Endothelial cell of umbilical vein (primary cell): Measurements from ENCODE around the gene MIEF1. TPM values are rescaled to one million over a fixed set of nuclear protein-coding genes. Genes with fewer than 3 reads are reported as not detected.
A peak's percentile ranks its signal among the peaks of the same experiment; 100 is the strongest.

ENCODE experiments used
- BruUV-seq: library from RNA; stranded (reverse); fragments of 400-500 nt; replicated peaks from 2 replicates; lab custom pipeline; 2021; lab: Mats Ljungman, UMichigan
- CTCF ChIA-PET: fragments of 300-600, 350-600 bp; sonication (Branson Sonifier 250); formaldehyde crosslinking; loops from one replicate; lab custom pipeline; 2021; ENCODE audit warnings: antibody characterized with exemption, inconsistent platforms; lab: Charles Lee
- POLR2A ChIA-PET: fragments of 300-600, 350-600 bp; sonication (Branson Sonifier 250); formaldehyde crosslinking; loops from one replicate; lab custom pipeline; 2021; ENCODE audit warnings: antibody characterized with exemption, inconsistent platforms; lab: Charles Lee
- DNase-seq: peaks from one replicate; pipeline ENCODE4 v3.0.0-alpha.2; 2011; ENCODE audit warnings: low read depth, low spot score
- FAIRE-seq: peaks from 2 replicates; lab custom pipeline; 2011; peaks lifted over from hg19 to GRCh38; lab: Jason Lieb, UNC
- H2AFZ ChIP-seq: 2 replicates; pipeline ENCODE4 v1.6.0; 2012; ENCODE audit warnings: low read depth, low read length, control low read depth, inconsistent platforms
- H3K27ac ChIP-seq: 2 replicates; pipeline ENCODE4 v1.5.1; 2011; ENCODE audit warnings: low read depth, mild to moderate bottlenecking, control low read depth, low read length, moderate library complexity; ENCODE audit not compliant: insufficient read depth
- H3K27me3 ChIP-seq, 2 experiments: 2 replicates each; pipeline versions ENCODE4 v1.6.0 to v1.6.1; 2011; ENCODE audit warnings: low read length in 2 of 2, mixed read lengths in 1 of 2; ENCODE audit not compliant: control insufficient read depth in 2 of 2, insufficient read depth in 2 of 2
- H3K36me3 ChIP-seq, 2 experiments: 2 replicates in 1 of 2; 3 replicates in 1 of 2; pipeline ENCODE4 v1.5.1; 2011; ENCODE audit warnings: low read length in 2 of 2, mild to moderate bottlenecking in 1 of 2, moderate library complexity in 1 of 2; ENCODE audit not compliant: control insufficient read depth in 2 of 2, insufficient read depth in 2 of 2; ENCODE audit errors: extremely low read depth in 1 of 2
- H3K4me1 ChIP-seq: 3 replicates; pipeline ENCODE4 v1.5.1; 2011; ENCODE audit warnings: mild to moderate bottlenecking, low read length; ENCODE audit not compliant: control insufficient read depth, insufficient read depth; ENCODE audit errors: extremely low read depth
- H3K4me2 ChIP-seq: 2 replicates; pipeline ENCODE4 v1.6.1; 2011; ENCODE audit warnings: low read length, control low read depth, mixed read lengths; ENCODE audit not compliant: insufficient read depth
- H3K4me3 ChIP-seq, 3 experiments: fragments of 200-600 bp in 1 of 3; sonication (generic), shearing (Covaris generic) in 1 of 3; replicated peaks in 1 of 3; 2 replicates each; pipeline ENCODE4 v1.5.1; 2011 to 2016; ENCODE audit warnings: control low read depth in 3 of 3, low read length in 3 of 3, mild to moderate bottlenecking in 2 of 3, inconsistent platforms in 1 of 3, low read depth in 1 of 3, moderate library complexity in 1 of 3; ENCODE audit not compliant: insufficient read depth in 1 of 3
- H3K79me2 ChIP-seq: 2 replicates; pipeline ENCODE4 v1.6.0; 2012; ENCODE audit warnings: low read length, inconsistent platforms; ENCODE audit not compliant: control insufficient read depth, insufficient read depth
- H3K9ac ChIP-seq: replicated peaks from 2 replicates; pipeline ENCODE3; 2011; ENCODE audit warnings: low read length, control low read depth; ENCODE audit not compliant: insufficient read depth; ENCODE audit errors: extremely low read depth
- H3K9me1 ChIP-seq: replicated peaks from 3 replicates; pipeline ENCODE4 v1.6.0; 2011; ENCODE audit warnings: mild to moderate bottlenecking, low read length; ENCODE audit not compliant: control insufficient read depth, insufficient read depth; ENCODE audit errors: extremely low read depth
- H3K9me3 ChIP-seq: replicated peaks from 2 replicates; pipeline ENCODE4 v1.5.1; 2012; ENCODE audit warnings: low read length, inconsistent platforms; ENCODE audit not compliant: control insufficient read depth, insufficient read depth
- H4K20me1 ChIP-seq: replicated peaks from 2 replicates; pipeline ENCODE3; 2011; ENCODE audit warnings: mild to moderate bottlenecking, low read length; ENCODE audit not compliant: control insufficient read depth, insufficient read depth; ENCODE audit errors: extremely low read depth
- EZH2 ChIP-seq: IDR thresholded peaks from 2 replicates; pipeline ENCODE4 v1.6.1; 2012; ENCODE audit warnings: borderline replicate concordance, low read depth, mild to moderate bottlenecking, moderate library complexity, low read length, inconsistent platforms; ENCODE audit not compliant: severe bottlenecking
- FOS ChIP-seq: IDR thresholded peaks from 2 replicates; pipeline ENCODE4 v1.6.1; 2011; ENCODE audit warnings: mild to moderate bottlenecking, low read length, moderate library complexity, borderline replicate concordance; ENCODE audit not compliant: insufficient read depth
- MAX ChIP-seq: IDR thresholded peaks from 2 replicates; pipeline ENCODE4 v1.6.1; 2011; ENCODE audit not compliant: insufficient read depth, insufficient read length
- MYC ChIP-seq: IDR thresholded peaks from one replicate; pipeline ENCODE4 v1.6.1; 2011; ENCODE audit warnings: mild to moderate bottlenecking, low read depth, low read length
- POLR2A ChIP-seq: IDR thresholded peaks from 2 replicates; pipeline ENCODE4 v1.6.1; 2012; ENCODE audit warnings: low read depth, mild to moderate bottlenecking, control low read depth, low read length
- POLR2AphosphoS5 ChIP-seq: IDR thresholded peaks from 2 replicates; pipeline ENCODE4 v1.6.1; 2012; ENCODE audit warnings: low read depth, mild to moderate bottlenecking, control low read depth, low read length, moderate library complexity; ENCODE audit not compliant: insufficient read depth
- dilution Hi-C: fragments of 300-500 bp; cut with MboI; formaldehyde crosslinking; loops from one replicate; pipeline ENCODE4 v1.15.0; 2019; ENCODE audit warnings: low sequenced_read_pairs; ENCODE audit not compliant: extremely low pct_ligation_motif_present
- intact Hi-C: fragments of 100-400 bp; cut with micrococcal nuclease; formaldehyde crosslinking; loops from one replicate; pipeline ENCODE4 v1.10.0; 2022
- polyA plus RNA-seq, 4 experiments: library from polyadenylated mRNA; depleted of rRNA in 3 of 4; stranded (reverse) in 3 of 4; unstranded in 1 of 4; fragments of >200 nt; gene quantifications; 2 replicates each; pipeline versions ENCODE4 v1.2.1 to v1.2.3, GENCODE V29; 2011 to 2012; ENCODE audit warnings: missing spikeins in 1 of 4
- total RNA-seq: library from RNA; stranded (reverse); gene quantifications from 2 replicates; pipeline ENCODE4 v1.2.3, GENCODE V29; 2021

The MIEF1 gene
- total and polyA plus RNA-seq, 2 donors (not counting 3 experiments of a cell fraction or from before 2014, with no cell fraction given), result 14.2 to 31.1 TPM

- ChIA-PET POLR2A (no interaction called here), CTCF (interaction anchor here (2.2 to 5.5 kb wide), 2 partner anchors 250 to 466 kb away, joined by 17 to 52 read pairs; no protein-coding TSS in a partner anchor)
- Histone ChIP-seq H3K36me3 (no peaks in the 10 kb centered on the region), H3K9me1 (no peaks in the 10 kb centered on the region), H3K9me3 (no peaks in the 10 kb centered on the region), H3K27me3 (peaks cover 31 to 33% of the 10 kb centered on the region in 2 experiments), H2AFZ (no peak overlapping the region), H3K4me1 (no peaks in the 10 kb centered on the region), H3K9ac (no peak overlapping the region), H3K79me2 (no peaks in the 10 kb centered on the region), H4K20me1 (no peaks in the 10 kb centered on the region), H3K27ac (no peak overlapping the region), H3K4me3 (no peak overlapping the region), H3K4me2 (no peak overlapping the region)
- intact Hi-C loops (no loop called here), dilution Hi-C loops (loop anchor here (25.0 kb wide), 1 partner anchor 454 kb away; no protein-coding TSS in a partner anchor)
- DNase-seq (no peak), FAIRE-seq (no peak)
- no TSS peak for BruUV-seq
- TF ChIP-seq POLR2AphosphoS5 (no peak), MYC (no peak), FOS (no peak), EZH2 (peak; percentile 68), MAX (no peak), POLR2A (no peak)
Measured at GRCh38 chr22:39558254-39558727, 56.2 kb downstream of the MIEF1 start.

DNA sequence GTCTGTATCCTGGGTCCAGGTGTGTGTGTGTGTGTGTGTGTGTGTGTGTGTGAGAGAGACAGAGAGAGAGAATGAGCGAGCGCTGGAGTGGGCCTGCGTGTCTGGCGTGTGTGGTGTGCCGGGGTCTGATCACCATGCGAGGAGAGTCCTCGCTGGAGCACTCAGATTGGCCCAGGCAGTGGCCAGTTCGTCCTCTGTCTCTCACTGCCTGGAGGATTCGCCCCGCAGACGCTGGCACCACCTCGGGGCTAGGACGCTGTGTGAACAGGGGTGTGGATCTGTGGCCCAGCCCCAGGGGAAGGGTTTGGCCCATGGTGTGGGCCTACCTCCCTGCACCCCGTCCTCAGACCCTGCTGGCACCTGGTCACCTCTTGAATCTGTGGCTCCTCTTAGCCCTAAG lies 56.9 kb downstream of the MIEF1 start:
- Histone ChIP-seq H3K9ac (no peak overlapping the region), H3K79me2 (no peaks in the 10 kb centered on the region), H4K20me1 (no peaks in the 10 kb centered on the region), H3K9me1 (no peaks in the 10 kb centered on the region), H3K27me3 (peaks cover 31 to 33% of the 10 kb centered on the region in 2 experiments), H3K36me3 (no peaks in the 10 kb centered on the region), H3K4me1 (no peaks in the 10 kb centered on the region), H3K4me3 (no peak overlapping the region), H2AFZ (no peak overlapping the region), H3K27ac (no peak overlapping the region), H3K4me2 (no peak overlapping the region), H3K9me3 (no peaks in the 10 kb centered on the region)
- dilution Hi-C loops, result loop anchor here (25.0 kb wide), 1 partner anchor 453 kb away; no protein-coding TSS in a partner anchor
- ChIA-PET POLR2A (no interaction called here), CTCF (interaction anchor here (1.1 to 5.5 kb wide), 6 partner anchors 10 to 478 kb away, joined by 3 to 52 read pairs (median 9); no protein-coding TSS in a partner anchor)
- BruUV-seq, result no TSS peak
- FAIRE-seq, result no peak
- no peak for DNase-seq
- intact Hi-C loops, result no loop called here
- no peak for TF ChIP-seq MAX
- no peak for TF ChIP-seq POLR2AphosphoS5
